KOPT-K1 (cell line): ENCODE results near the gene EHD3.

Experiments used
- H3K27ac ChIP-seq: fragments of 200-600 bp; sonication (generic); 2 replicates; pipeline ENCODE4 v1.5.1; 2016; ENCODE audit warnings: antibody characterized with exemption, mild to moderate bottlenecking, low read depth, low read length; ENCODE audit not compliant: poor library complexity, severe bottlenecking
- H3K36me3 ChIP-seq: fragments of 200-600 bp; sonication (generic); 2 replicates; pipeline ENCODE4 v1.5.1; 2017; ENCODE audit warnings: antibody characterized with exemption, mild to moderate bottlenecking, low read length, moderate library complexity; ENCODE audit not compliant: insufficient read depth
- H3K9me3 ChIP-seq: fragments of 200-600 bp; sonication (generic); 2 replicates; pipeline ENCODE4 v1.5.1; 2017; ENCODE audit warnings: antibody characterized with exemption, low read length, mild to moderate bottlenecking; ENCODE audit not compliant: insufficient read depth, poor library complexity, severe bottlenecking

The EHD3 gene

GRCh38 chr2:31253356-31254131, 19.6 kb downstream of the EHD3 start:
- Histone ChIP-seq H3K36me3 (no peaks in the 10 kb centered on the region), H3K9me3 (no peaks in the 10 kb centered on the region), H3K27ac (no peak overlapping the region)

- Histone ChIP-seq H3K9me3 (no peaks in the 10 kb centered on the region), H3K36me3 (no peaks in the 10 kb centered on the region), H3K27ac (no peak overlapping the region)
Observed at GRCh38 chr2:31254237-31255203, 20.6 kb downstream of the EHD3 start.

- H3K9me3 ChIP-seq = no peaks in the 10 kb centered on the region
- H3K27ac ChIP-seq = no peak overlapping the region
- H3K36me3 ChIP-seq = no peaks in the 10 kb centered on the region
Observed at GRCh38 chr2:31255911-31256571, 22.1 kb downstream of the EHD3 start.

GRCh38 chr2:31256611-31257382, 22.8 kb downstream of the EHD3 start:
- H3K27ac ChIP-seq = no peak overlapping the region

GRCh38 chr2:31258351-31258750, 24.4 kb downstream of the EHD3 start:
- Histone ChIP-seq H3K27ac (no peak overlapping the region), H3K9me3 (no peaks in the 10 kb centered on the region)

More at GRCh38 chr2:31256611-31257382, 22.8 kb downstream of the EHD3 start:
- H3K9me3 ChIP-seq = no peaks in the 10 kb centered on the region
- H3K36me3 ChIP-seq = no peaks in the 10 kb centered on the region

GRCh38 chr2:31259075-31259474, 25.1 kb downstream of the EHD3 start:
- H3K9me3 ChIP-seq = no peaks in the 10 kb centered on the region
- no peak overlapping the region for H3K27ac ChIP-seq
- no peaks in the 10 kb centered on the region for H3K36me3 ChIP-seq

More at GRCh38 chr2:31258351-31258750, 24.4 kb downstream of the EHD3 start:
- no peaks in the 10 kb centered on the region for H3K36me3 ChIP-seq

GRCh38 chr2:31260870-31261269, 26.9 kb downstream of the EHD3 start:
- Histone ChIP-seq H3K9me3 (no peaks in the 10 kb centered on the region), H3K27ac (no peak overlapping the region), H3K36me3 (no peaks in the 10 kb centered on the region)

GRCh38 chr2:31263636-31264190, 29.8 kb downstream of the EHD3 start:
- H3K27ac ChIP-seq = no peak overlapping the region
- no peaks in the 10 kb centered on the region for H3K9me3 ChIP-seq
- H3K36me3 ChIP-seq = no peaks in the 10 kb centered on the region

GRCh38 chr2:31265234-31265633, 31.3 kb downstream of the EHD3 start:
- H3K9me3 ChIP-seq = no peaks in the 10 kb centered on the region
- no peaks in the 10 kb centered on the region for H3K36me3 ChIP-seq
- H3K27ac ChIP-seq = no peak overlapping the region

GRCh38 chr2:31266804-31267203, 32.9 kb downstream of the EHD3 start:
- Histone ChIP-seq H3K36me3 (no peaks in the 10 kb centered on the region), H3K9me3 (no peaks in the 10 kb centered on the region), H3K27ac (no peak overlapping the region)

- H3K36me3 ChIP-seq = no peaks in the 10 kb centered on the region
- H3K27ac ChIP-seq = no peak overlapping the region
Observed at GRCh38 chr2:31267437-31268120, 33.6 kb downstream of the EHD3 start.

GRCh38 chr2:31268344-31268743, 34.4 kb downstream of the EHD3 start:
- Histone ChIP-seq H3K36me3 (no peaks in the 10 kb centered on the region), H3K9me3 (no peaks in the 10 kb centered on the region), H3K27ac (no peak overlapping the region)

More at GRCh38 chr2:31267437-31268120, 33.6 kb downstream of the EHD3 start:
- H3K9me3 ChIP-seq = no peaks in the 10 kb centered on the region

- H3K36me3 ChIP-seq = no peaks in the 10 kb centered on the region
- no peak overlapping the region for H3K27ac ChIP-seq
- H3K9me3 ChIP-seq = no peaks in the 10 kb centered on the region
Observed at GRCh38 chr2:31269087-31269486, 35.1 kb downstream of the EHD3 start.

GRCh38 chr2:31270131-31270530, 36.2 kb downstream of the EHD3 start:
- Histone ChIP-seq H3K27ac (no peak overlapping the region), H3K9me3 (no peaks in the 10 kb centered on the region)

More at GRCh38 chr2:31270131-31270530, 36.2 kb downstream of the EHD3 start:
- no peaks in the 10 kb centered on the region for H3K36me3 ChIP-seq
